ENCODE results near the gene KLK15. TPM values are rescaled to one million over a fixed set of nuclear protein-coding genes. Genes with fewer than 3 reads are reported as not detected.

Gene KLK15
- total and polyA plus RNA-seq, 2 of the 13 experiments (the other 11 are each of a cell fraction or from before 2014, with no cell fraction given), result not detected

DNA sequence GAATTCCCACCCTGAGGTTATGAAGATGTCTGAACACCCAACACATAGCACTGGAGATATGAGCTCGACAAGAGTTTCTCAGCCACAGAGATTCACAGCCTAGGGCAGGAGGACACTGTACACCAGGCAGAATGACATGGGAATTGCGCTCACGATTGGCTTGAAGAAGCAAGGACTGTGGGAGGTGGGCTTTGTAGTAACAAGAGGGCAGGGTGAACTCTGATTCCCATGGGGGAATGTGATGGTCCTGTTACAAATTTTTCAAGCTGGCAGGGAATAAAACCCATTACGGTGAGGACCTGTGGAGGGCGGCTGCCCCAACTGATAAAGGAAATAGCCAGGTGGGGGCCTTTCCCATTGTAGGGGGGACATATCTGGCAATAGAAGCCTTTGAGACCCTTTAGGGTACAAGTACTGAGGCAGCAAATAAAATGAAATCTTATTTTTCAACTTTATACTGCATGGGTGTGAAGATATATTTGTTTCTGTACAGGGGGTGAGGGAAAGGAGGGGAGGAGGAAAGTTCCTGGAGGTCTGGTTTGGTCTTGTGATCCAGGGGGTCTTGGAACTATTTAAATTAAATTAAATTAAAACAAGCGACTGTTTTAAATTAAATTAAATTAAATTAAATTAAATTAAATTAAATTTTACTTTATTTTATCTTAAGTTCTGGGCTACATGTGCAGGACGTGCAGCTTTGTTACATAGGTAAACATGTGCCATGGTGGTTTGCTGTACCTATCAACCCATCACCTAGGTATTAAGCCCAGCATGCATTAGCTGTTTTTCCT, 28.3 kb upstream of the KLK15 start (continued):
- TF ChIP-seq ZNF687 (CRISPR knock-in tag; IDR thresholded peaks at IDR 0.05) (no peak), ZNF660 (CRISPR knock-in tag; IDR thresholded peaks at IDR 0.05; ENCODE audit: borderline replicate concordance, low read depth) (no peak), HNRNPK (IDR thresholded peaks at IDR 0.05; ENCODE audit: low read depth, low read length, poor library complexity, severe bottlenecking) (no peak), ZBTB20 (CRISPR knock-in tag; IDR thresholded peaks at IDR 0.05; ENCODE audit: borderline replicate concordance, low read depth) (no peak), KAT2B (IDR thresholded peaks at IDR 0.05; ENCODE audit: borderline replicate concordance, low read depth, low read length) (no peak)
- TF ChIP-seq, protein P1, sequence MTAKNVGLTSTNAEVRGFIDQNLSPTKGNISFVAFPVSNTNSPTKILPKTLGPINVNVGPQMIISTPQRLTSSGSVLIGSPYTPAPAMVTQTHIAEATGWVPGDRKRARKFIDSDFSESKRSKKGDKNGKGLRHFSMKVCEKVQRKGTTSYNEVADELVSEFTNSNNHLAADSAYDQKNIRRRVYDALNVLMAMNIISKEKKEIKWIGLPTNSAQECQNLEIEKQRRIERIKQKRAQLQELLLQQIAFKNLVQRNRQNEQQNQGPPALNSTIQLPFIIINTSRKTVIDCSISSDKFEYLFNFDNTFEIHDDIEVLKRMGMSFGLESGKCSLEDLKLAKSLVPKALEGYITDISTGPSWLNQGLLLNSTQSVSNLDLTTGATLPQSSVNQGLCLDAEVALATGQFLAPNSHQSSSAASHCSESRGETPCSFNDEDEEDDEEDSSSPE (CRISPR knock-in tag; IDR thresholded peaks at IDR 0.05), result no peak
